Esophagus muscularis mucosa (tissue), 3 donors: ENCODE data around the gene LCOR.

ENCODE experiments used
- CTCF ChIP-seq, 3 experiments: fragments of 200-600 bp in 2 of 3; fragments of 450-650 bp in 1 of 3; sonication (generic) in 2 of 3; IDR thresholded peaks; one replicate each; pipeline ENCODE4 v1.5.1; 2017 to 2019; ENCODE audit warnings: antibody characterized with exemption in 3 of 3, mild to moderate bottlenecking in 2 of 3, moderate library complexity in 1 of 3
- POLR2AphosphoS5 ChIP-seq, 2 donors: sonication (generic); formaldehyde crosslinking; IDR thresholded peaks; one replicate each; pipeline ENCODE4 v1.6.1; 2017; ENCODE audit warnings: antibody characterized with exemption in 2 of 2

- no peak for TF ChIP-seq POLR2AphosphoS5 (IDR thresholded peaks at IDR 0.05)
- TF ChIP-seq CTCF (IDR thresholded peaks at IDR 0.05), result no peak
Observed at GRCh38 chr10:96992721-96993120, 160.6 kb downstream of the LCOR start.
